ENCODE results near the gene MYD88. TPM values are rescaled to one million over a fixed set of nuclear protein-coding genes. Genes with fewer than 3 reads are reported as not detected.

MYD88 gene
- 8.7 and 10.3 TPM in 2 replicates for total RNA-seq

DNA sequence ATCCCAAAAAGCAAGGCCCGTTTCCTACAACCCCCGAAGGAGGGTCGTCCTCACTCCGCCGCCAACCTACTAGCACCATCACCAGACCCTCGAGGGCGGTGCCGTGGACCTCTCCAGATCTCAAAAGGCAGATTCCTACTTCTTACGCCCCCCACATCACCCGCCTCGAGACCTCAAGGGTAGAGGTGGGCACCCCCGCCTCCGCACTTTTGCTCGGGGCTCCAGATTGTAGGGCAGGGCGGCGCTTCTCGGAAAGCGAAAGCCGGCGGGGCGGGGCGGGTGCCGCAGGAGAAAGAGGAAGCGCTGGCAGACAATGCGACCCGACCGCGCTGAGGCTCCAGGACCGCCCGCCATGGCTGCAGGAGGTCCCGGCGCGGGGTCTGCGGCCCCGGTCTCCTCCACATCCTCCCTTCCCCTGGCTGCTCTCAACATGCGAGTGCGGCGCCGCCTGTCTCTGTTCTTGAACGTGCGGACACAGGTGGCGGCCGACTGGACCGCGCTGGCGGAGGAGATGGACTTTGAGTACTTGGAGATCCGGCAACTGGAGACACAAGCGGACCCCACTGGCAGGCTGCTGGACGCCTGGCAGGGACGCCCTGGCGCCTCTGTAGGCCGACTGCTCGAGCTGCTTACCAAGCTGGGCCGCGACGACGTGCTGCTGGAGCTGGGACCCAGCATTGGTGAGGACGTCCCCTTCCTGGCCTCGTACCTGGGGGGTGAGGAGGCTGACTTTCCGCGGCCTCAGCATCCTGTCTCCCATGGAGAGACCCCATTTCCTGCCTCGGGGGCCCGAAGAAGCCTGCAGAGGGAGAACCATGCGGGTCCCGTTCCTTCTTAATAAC, at the start of gene MYD88:
MYD88 (plus strand) TSS at position 313 of the 842 bp plus-strand sequence; CDS start at position 353, 40 bp downstream.
- no peak for TF ChIP-seq CTCF (IDR thresholded peaks at IDR 0.05; ENCODE audit: extremely low read depth, low read depth, low read length)
- DNase-seq (ENCODE audit: insufficient read length, low spot score, missing footprints), result peak; percentile 90
- H2AFZ ChIP-seq (ENCODE audit: low read length), result peak within 1 kb of the TSS; percentile 93
- H3K27ac ChIP-seq (ENCODE audit: low read depth, low read length), result peak within 1 kb of the TSS; percentile 87
- H3K79me2 ChIP-seq (ENCODE audit: insufficient read depth, low read length), result peaks cover 46% of the 10 kb centered on the region
- H3K9me3 ChIP-seq (ENCODE audit: low read depth, low read length), result no peaks in the 10 kb centered on the region
- peaks cover 27% of the 10 kb centered on the region for H3K4me1 ChIP-seq (ENCODE audit: insufficient read depth, low read length)
- no peaks in the 10 kb centered on the region for H3K27me3 ChIP-seq (ENCODE audit: insufficient read depth, low read length)
- H3K4me2 ChIP-seq (ENCODE audit: insufficient read depth, low read length), result peak within 1 kb of the TSS; percentile 96
- peaks cover 10% of the 10 kb centered on the region for H4K20me1 ChIP-seq (ENCODE audit: insufficient read depth, low read length)
- peaks cover 24% of the 10 kb centered on the region for H3K36me3 ChIP-seq (ENCODE audit: insufficient read depth, low read length)
- peak within 1 kb of the TSS; percentile 99 for H3K4me3 ChIP-seq (ENCODE audit: insufficient read depth, low read length)

GRCh38 chr3:38089163-38089562, 49.3 kb upstream of the MYD88 start:
- no peak for TF ChIP-seq CTCF (IDR thresholded peaks at IDR 0.05; ENCODE audit: extremely low read depth, low read depth, low read length)
- H3K4me2 ChIP-seq (ENCODE audit: insufficient read depth, low read length), result no peak overlapping the region
- no peak for DNase-seq (ENCODE audit: insufficient read length, low spot score, missing footprints)
- H3K27ac ChIP-seq (ENCODE audit: low read depth, low read length), result no peak overlapping the region
- peaks cover 8% of the 10 kb centered on the region for H3K27me3 ChIP-seq (ENCODE audit: insufficient read depth, low read length)
- H3K9me3 ChIP-seq (ENCODE audit: low read depth, low read length), result peaks cover 3% of the 10 kb centered on the region
- no peak overlapping the region for H3K4me3 ChIP-seq (ENCODE audit: insufficient read depth, low read length)
- H2AFZ ChIP-seq (ENCODE audit: low read length), result no peak overlapping the region
- H4K20me1 ChIP-seq (ENCODE audit: insufficient read depth, low read length), result no peaks in the 10 kb centered on the region
- H3K36me3 ChIP-seq (ENCODE audit: insufficient read depth, low read length), result no peaks in the 10 kb centered on the region
- H3K4me1 ChIP-seq (ENCODE audit: insufficient read depth, low read length), result no peaks in the 10 kb centered on the region
- no peaks in the 10 kb centered on the region for H3K79me2 ChIP-seq (ENCODE audit: insufficient read depth, low read length)

DNA sequence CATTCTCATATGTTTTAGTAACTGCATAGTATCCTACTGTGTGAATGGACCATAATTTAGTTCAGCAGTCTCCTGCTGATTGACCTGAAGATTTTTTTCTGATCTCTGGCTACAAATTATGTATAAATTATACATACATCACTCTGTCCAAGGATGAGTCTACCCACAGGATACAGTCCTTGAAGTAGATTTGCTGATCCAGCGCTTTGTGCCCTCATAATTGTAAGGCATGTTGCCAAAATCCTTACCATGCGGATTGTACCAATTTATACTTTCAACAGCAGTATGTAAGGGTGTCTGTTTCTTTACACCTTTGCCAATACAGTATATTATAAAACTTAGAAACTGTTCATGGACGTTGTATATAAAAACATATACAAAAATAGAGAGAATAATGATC, 48.0 kb upstream of the MYD88 start:
- no peak overlapping the region for H3K4me2 ChIP-seq (ENCODE audit: insufficient read depth, low read length)
- DNase-seq (ENCODE audit: insufficient read length, low spot score, missing footprints), result no peak
- H3K36me3 ChIP-seq (ENCODE audit: insufficient read depth, low read length), result no peaks in the 10 kb centered on the region
- H3K4me1 ChIP-seq (ENCODE audit: insufficient read depth, low read length), result no peaks in the 10 kb centered on the region
- H3K9me3 ChIP-seq (ENCODE audit: low read depth, low read length), result no peaks in the 10 kb centered on the region
- H3K27me3 ChIP-seq (ENCODE audit: insufficient read depth, low read length), result peaks cover 8% of the 10 kb centered on the region
- no peaks in the 10 kb centered on the region for H3K79me2 ChIP-seq (ENCODE audit: insufficient read depth, low read length)
- TF ChIP-seq CTCF (IDR thresholded peaks at IDR 0.05; ENCODE audit: extremely low read depth, low read depth, low read length), result no peak
- H4K20me1 ChIP-seq (ENCODE audit: insufficient read depth, low read length), result no peaks in the 10 kb centered on the region
- H3K27ac ChIP-seq (ENCODE audit: low read depth, low read length), result no peak overlapping the region
- H3K4me3 ChIP-seq (ENCODE audit: insufficient read depth, low read length), result no peak overlapping the region
- H2AFZ ChIP-seq (ENCODE audit: low read length), result no peak overlapping the region

DNA sequence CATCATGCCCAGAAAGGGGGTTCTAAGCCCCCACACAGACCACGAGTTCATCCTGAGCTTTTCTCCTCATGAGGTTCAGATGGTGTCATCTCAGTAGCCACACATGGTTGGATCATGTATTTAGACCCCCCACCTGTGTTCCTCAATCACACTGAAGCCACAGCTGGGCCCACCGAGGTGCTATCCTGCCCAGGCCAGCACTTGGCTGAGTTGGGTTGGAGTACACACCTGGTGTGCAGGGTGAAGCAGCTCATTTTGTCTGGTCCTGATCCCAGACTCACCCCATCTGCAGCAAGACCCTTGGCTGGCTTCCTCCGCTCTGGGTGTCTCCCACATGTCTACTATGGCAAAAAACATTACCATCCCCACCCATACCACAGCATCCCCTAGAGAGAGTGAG, 43.5 kb upstream of the MYD88 start:
- Histone ChIP-seq H3K27me3 (ENCODE audit: insufficient read depth, low read length) (peaks cover 21% of the 10 kb centered on the region), H3K4me2 (ENCODE audit: insufficient read depth, low read length) (no peak overlapping the region), H3K79me2 (ENCODE audit: insufficient read depth, low read length) (no peaks in the 10 kb centered on the region), H3K36me3 (ENCODE audit: insufficient read depth, low read length) (no peaks in the 10 kb centered on the region), H3K4me3 (ENCODE audit: insufficient read depth, low read length) (no peak overlapping the region), H3K4me1 (ENCODE audit: insufficient read depth, low read length) (no peaks in the 10 kb centered on the region), H2AFZ (ENCODE audit: low read length) (no peak overlapping the region), H4K20me1 (ENCODE audit: insufficient read depth, low read length) (no peaks in the 10 kb centered on the region), H3K9me3 (ENCODE audit: low read depth, low read length) (no peaks in the 10 kb centered on the region), H3K27ac (ENCODE audit: low read depth, low read length) (no peak overlapping the region)
- TF ChIP-seq CTCF (IDR thresholded peaks at IDR 0.05; ENCODE audit: extremely low read depth, low read depth, low read length), result no peak
- DNase-seq (ENCODE audit: insufficient read length, low spot score, missing footprints), result no peak

All from osteoblast (primary cell).